HG02763 (cell line): ENCODE results near the gene HES4.
"Not testable (repeated sequence)": the region's sequence is repeated elsewhere in the genome, so short reads cannot be mapped to it uniquely, and the experiment has no call there.

ENCODE experiments used
- ATAC-seq: cut with Tn5 transposase; IDR thresholded peaks from one replicate; pipeline ENCODE4 v1.9.1; 2021; ENCODE audit warnings: mild to moderate bottlenecking, moderate library complexity; ENCODE audit not compliant: unreplicated experiment

Gene HES4

GRCh38 chr1:981491-981954 is 18.4 kb downstream of the HES4 start:
- no peak for ATAC-seq

GRCh38 chr1:980602-981395 is 19.1 kb downstream of the HES4 start:
- ATAC-seq = no peak

DNA sequence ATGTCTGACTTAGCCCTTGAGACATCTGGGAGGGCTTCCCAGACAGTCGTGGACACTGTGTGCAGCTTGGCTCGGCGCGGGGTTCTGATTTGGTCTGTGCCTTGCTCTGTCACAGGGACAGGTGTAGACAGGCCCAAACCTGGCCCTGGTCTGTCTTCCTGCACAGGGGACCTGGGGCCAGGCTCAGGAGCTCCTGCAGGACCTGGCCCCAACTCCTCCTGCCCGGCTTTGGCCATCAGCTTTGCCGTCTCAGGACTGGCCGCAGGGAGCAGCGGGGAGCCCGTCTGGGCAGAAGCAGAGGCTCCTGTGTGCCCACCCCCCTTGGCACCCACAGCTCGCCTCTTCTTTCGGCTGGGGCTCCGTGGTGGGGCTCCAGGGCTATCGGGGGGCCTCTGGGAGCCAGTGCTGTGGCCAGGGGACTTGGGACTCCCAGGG is 19.7 kb downstream of the HES4 start:
- no peak for ATAC-seq

DNA sequence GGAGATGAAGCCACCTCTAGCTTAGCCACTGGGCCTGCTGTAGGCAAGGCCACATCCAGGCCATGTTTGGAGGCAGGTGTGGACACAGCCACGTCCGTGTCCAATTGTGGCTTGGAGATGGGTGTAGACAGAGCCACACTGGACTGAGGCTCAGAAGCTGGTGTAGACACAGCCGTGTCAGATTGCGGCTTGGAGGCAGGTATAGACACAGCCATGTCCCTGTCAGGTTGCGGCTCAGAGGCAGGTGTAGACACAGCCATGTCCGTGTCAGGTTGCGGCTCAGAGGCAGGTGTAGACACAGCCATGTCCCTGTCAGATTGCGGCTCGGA is 20.2 kb downstream of the HES4 start:
- ATAC-seq = no peak

GRCh38 chr1:978835-979743 is 20.8 kb downstream of the HES4 start:
- ATAC-seq = no peak

DNA sequence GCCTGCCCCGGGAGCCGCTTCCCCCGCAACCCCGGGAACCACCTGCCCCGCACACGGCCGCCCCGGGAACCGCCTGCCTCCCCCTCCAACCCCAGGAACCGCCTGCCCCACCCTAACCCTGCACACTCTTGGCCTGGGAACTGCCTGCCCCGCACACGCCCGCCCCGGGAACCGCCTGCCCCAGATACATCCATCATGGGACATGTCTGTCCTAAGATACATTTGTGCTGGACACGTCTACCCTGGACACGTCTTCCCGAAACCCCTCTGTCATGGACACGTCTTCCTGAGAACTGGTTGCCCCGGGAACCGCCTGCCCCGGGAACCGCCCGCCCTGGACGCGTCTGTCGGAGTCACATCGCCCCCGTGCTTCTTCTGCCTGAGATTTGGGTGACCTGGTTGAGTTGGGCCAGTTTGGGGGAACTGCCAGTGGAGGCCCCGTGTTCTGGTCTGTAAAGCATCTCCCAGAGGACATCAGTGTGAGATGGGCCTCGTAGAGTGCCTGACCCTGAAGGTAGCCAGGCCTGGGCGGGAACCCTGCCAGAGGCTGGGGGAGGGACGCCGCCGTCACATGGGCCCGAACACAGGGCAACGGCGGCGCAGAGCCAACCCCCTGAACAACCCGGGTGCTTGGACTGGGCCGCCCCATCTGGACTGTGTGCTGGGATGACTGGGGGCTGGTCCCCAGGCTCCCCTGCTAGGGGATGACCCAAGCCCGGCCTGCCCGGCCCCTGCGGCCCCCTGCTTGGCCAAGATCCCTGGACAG is 21.6 kb downstream of the HES4 start:
- ATAC-seq = no peak

GRCh38 chr1:976791-977190 is 23.1 kb downstream of the HES4 start:
- ATAC-seq = not testable (repeated sequence)

GRCh38 chr1:975896-976683 is 23.8 kb downstream of the HES4 start:
- ATAC-seq = no peak

GRCh38 chr1:975365-975764 is 24.5 kb downstream of the HES4 start:
- ATAC-seq = no peak

GRCh38 chr1:974687-975328 is 25.1 kb downstream of the HES4 start:
- no peak for ATAC-seq

DNA sequence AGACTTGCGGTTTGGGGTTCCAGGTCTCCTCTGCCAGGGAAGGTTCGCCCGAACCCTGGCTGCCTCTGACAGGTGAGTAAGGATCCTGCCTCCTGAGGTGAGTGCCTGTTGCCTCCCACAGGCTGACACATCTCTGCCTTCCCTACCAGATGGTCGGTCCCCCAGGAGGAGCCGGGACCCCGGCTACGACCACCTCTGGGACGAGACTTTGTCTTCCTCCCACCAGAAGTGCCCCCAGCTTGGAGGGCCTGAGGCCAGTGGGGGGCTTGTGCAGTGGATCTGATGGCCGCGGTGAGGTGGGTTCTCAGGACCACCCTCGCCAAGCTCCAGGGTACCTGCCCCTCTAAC is 25.6 kb downstream of the HES4 start:
- no peak for ATAC-seq

DNA sequence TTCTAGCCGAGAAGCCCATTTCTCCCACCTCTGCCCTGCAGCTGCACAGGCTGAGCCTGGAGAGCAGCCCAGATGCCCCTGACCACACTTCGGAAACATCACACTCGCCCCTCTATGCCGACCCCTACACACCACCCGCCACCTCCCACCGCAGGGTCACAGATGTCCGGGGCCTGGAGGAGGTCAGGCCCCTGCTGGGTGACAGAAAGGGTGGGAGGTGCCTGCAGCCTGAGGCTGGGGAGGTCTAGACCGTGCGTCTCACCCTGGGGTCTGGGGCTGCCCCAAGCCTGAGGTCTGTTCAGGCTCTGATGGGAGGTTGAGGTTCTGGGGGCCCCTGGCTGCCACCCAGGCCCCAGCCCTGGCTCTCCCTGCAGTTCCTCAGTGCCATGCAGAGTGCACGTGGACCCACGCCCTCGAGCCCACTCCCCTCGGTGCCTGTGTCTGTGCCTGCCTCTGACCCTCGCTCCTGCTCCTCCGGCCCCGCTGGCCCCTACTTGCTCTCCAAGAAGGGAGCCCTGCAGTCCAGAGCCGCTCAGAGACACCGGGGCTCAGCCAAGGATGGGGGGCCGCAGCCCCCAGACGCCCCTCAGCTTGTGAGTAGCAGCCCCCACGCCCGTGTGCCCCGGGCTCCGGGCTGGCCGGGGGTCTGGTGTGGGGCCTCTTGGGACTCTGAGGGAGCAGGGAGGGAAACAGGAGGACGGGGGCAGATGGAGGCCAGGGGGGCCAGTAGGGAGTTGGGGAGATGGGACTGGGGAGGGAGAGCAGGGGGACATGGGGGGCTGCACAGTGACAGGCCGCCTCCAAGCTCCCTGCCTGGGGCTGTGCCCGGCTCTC is 26.2 kb downstream of the HES4 start:
- no peak for ATAC-seq

DNA sequence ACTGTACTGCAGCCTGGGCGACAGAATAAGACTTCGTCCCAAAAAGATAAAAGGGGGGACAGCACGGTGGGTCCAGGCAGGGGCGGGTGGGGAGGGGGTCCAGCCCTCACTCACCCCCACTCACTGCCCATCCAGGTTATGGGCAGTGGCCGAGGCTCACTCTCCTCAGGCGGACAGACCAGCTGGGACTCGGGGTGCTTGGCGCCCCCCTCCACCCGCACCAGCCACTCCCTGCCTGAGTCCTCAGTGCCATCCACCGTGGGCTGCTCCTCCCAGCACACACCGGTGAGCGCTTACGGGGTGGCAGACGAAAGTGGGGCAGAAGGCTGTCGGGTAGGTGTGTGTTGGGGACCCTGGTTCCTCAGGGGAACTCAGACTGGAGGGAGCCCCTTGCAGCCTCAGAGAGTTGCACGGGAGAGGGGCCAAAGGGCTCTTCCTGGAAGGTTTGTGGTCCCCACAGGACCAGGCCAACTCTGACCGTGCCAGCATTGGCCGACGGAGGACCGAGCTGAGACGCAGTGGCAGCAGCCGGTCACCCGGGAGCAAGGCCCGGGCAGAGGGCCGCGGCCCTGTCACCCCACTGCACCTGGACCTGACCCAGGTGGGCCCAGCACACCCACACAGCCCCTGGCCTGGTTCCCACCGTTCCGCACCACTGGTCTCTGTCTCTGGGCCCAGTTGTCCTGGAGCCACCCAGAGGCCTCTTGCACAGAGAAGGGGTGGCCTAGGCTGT is 27.0 kb downstream of the HES4 start:
- no peak for ATAC-seq

DNA sequence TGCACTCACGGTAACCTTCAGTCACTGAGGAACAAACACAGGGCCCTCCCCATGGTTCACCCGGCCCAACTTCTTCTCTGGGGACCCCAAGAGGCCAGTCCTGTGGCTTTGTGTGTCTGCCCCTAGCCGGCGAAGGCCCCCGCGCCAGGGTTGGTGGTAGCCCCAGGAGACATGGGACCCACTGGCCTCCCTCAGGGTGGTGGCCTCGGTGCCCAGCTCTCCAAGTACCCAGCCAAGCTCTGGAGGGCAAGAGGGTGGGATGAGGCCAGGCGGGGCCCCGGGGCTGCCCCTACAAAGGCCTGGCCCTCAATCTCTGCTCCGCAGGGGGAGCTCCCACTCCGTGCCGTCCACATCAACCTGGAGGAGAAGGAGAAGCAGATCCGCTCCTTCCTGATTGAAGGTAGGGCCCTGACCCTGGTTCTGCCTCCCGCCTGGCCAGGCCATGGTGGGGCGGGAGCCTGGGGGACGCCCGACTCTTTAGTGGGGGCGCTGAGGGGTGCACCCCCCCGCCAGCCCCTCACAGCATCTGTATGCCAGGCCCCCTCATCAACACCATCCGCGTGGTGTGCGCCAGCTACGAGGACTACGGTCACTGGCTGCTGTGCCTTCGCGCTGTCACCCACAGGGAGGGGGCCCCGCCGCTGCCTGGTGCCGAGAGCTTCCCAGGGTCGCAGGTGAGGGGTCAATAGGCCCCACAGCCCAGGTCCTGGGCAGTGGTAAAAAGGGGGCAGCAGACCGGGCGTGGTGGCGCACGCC is 28.0 kb downstream of the HES4 start:
- ATAC-seq = no peak

DNA sequence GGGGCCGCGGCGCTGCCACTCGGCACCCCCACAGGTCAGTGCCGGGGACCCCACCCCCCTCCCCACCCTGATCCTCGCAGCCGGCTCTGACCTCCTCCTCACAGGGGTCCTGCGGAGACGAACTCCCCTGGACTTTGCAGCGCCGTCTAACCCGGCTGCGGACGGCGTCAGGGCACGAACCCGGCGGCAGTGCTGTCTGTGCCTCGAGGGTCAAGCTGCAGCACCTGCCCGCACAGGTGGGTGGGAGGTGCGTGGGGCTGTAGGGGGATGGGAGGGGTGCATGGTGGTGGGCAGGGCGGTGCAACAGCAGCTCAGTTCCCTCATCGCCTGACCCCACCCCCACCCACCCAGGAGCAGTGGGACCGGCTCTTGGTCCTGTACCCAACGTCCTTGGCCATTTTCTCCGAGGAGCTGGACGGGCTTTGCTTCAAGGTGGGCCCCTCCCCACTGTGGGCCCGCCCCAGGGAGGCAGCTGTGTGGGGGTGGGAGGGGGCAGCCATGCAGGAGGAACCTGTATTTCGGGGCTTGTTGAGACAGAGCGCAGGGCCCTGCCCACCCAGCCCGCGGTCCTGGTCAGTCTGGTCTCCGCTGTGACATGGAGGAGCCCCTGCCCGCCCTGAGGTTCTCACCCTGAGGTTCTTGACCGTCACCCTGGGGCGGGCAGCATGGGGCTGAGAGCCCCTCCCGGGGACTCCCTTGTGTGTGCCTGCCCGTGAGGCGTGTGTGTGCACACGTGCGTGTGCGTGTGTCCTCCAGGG is 28.7 kb downstream of the HES4 start:
- ATAC-seq = no peak

DNA sequence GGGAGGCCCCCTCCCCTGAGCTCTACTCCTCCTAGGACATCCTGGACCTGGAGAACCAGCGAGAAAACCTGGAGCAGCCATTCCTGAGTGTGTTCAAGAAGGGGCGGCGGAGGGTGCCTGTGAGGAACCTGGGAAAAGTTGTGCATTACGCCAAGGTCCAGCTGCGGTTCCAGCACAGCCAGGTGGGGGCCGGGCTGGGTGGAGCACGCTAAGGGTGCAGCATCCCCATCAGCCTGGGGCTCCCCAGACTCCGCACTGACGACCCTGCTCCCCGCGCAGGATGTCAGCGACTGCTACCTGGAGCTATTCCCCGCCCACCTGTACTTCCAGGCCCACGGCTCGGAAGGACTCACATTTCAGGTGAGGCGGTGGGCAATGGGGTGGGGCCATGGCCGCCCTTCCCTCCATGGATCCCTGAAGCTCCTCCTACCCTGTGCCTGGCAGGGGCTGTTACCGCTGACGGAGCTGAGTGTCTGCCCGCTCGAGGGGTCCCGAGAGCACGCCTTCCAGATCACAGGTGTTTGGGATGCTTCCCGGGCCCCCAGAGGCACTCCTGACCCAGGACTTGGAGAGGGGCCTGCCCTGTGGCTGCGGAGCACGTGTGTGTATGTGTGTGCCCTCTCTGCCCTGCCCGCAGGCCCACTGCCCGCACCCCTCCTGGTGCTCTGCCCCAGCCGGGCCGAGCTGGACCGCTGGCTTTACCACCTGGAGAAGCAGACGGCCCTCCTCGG is 29.5 kb downstream of the HES4 start:
- ATAC-seq = no peak
